Activated effector memory CD4-positive, alpha-beta T cell treated with Interleukin-2 at 50 U/mL for 16 hours (primary cell): ENCODE measurements around the gene STEAP2.
"Not testable (repeated sequence)": the region's sequence is repeated elsewhere in the genome, so short reads cannot be mapped to it uniquely, and the experiment has no call there.

ENCODE experiments used
- DNase-seq: peaks from one replicate; pipeline ENCODE4 v3.0.0-alpha.2; 2020

The STEAP2 gene

GRCh38 chr7:90211391-90212148, at the start of gene STEAP2:
Gene STEAP2 (plus strand): TSS chr7:90211740. CDS start chr7:90225083, 13,343 bp downstream.
- no peak for DNase-seq

- no peak for DNase-seq
Observed at GRCh38 chr7:90163534-90163933, 48.0 kb upstream of the STEAP2 start.

GRCh38 chr7:90165724-90166123, 45.8 kb upstream of the STEAP2 start:
- DNase-seq = no peak

GRCh38 chr7:90166153-90166552, 45.4 kb upstream of the STEAP2 start:
- no peak for DNase-seq

GRCh38 chr7:90167361-90167760, 44.2 kb upstream of the STEAP2 start:
- no peak for DNase-seq

GRCh38 chr7:90169891-90170290, 41.6 kb upstream of the STEAP2 start:
- no peak for DNase-seq

- DNase-seq = no peak
Observed at GRCh38 chr7:90172121-90172520, 39.4 kb upstream of the STEAP2 start.

- no peak for DNase-seq
Observed at GRCh38 chr7:90172624-90173023, 38.9 kb upstream of the STEAP2 start.

- no peak for DNase-seq
Observed at GRCh38 chr7:90173127-90173844, 38.3 kb upstream of the STEAP2 start.

GRCh38 chr7:90175667-90176066, 35.9 kb upstream of the STEAP2 start:
- DNase-seq = no peak

GRCh38 chr7:90176195-90176594, 35.3 kb upstream of the STEAP2 start:
- DNase-seq = no peak

GRCh38 chr7:90178166-90178565, 33.4 kb upstream of the STEAP2 start:
- DNase-seq = no peak

- DNase-seq = no peak
Observed at GRCh38 chr7:90178679-90179278, 32.8 kb upstream of the STEAP2 start.

GRCh38 chr7:90180011-90180585, 31.4 kb upstream of the STEAP2 start:
- no peak for DNase-seq

- DNase-seq = no peak
Observed at GRCh38 chr7:90180649-90181048, 30.9 kb upstream of the STEAP2 start.

- DNase-seq = no peak
Observed at GRCh38 chr7:90181485-90181884, 30.1 kb upstream of the STEAP2 start.

- DNase-seq = not testable (repeated sequence)
Observed at GRCh38 chr7:90186290-90186689, 25.2 kb upstream of the STEAP2 start.

- no peak for DNase-seq
Observed at GRCh38 chr7:90187507-90188050, 24.0 kb upstream of the STEAP2 start.

GRCh38 chr7:90188281-90188680, 23.3 kb upstream of the STEAP2 start:
- DNase-seq = no peak

GRCh38 chr7:90190995-90191394, 20.5 kb upstream of the STEAP2 start:
- no peak for DNase-seq

- no peak for DNase-seq
Observed at GRCh38 chr7:90191648-90192047, 19.9 kb upstream of the STEAP2 start.

GRCh38 chr7:90192876-90193750, 18.4 kb upstream of the STEAP2 start:
- no peak for DNase-seq
